Measurements from ENCODE around the gene HOPX.
"Not testable (repeated sequence)": the region's sequence is repeated elsewhere in the genome, so short reads cannot be mapped to it uniquely, and the experiment has no call there.

- not testable (repeated sequence) for TF ChIP-seq EP300, CTCF, POLR2A, POLR2AphosphoS5 (IDR thresholded peaks at IDR 0.05)
These were observed 13.7 kb downstream of the HOPX start for GRCh38 chr4:56667396-56667795.

Measured in suprapubic skin (tissue), 4 donors.